MCF 10A (cell line): ENCODE results near the gene COL23A1. TPM values are rescaled to one million over a fixed set of nuclear protein-coding genes. Genes with fewer than 3 reads are reported as not detected.

Source experiments
- BruUV-seq: library from RNA; stranded (reverse); fragments of 400-500 nt; replicated peaks from 2 replicates; lab custom pipeline; 2021; lab: Mats Ljungman, UMichigan
- CTCF ChIA-PET: fragments of 300-600 bp; sonication (Branson Sonifier 250); formaldehyde crosslinking; extraction: SDS; loops from one replicate; lab custom pipeline; 2021; ENCODE audit warnings: antibody characterized with exemption, inconsistent platforms; lab: Yijun Ruan, JAX
- POLR2A ChIA-PET: fragments of 300-600, 350-650 bp; sonication (Branson Sonifier 250); formaldehyde crosslinking; extraction: SDS; loops from one replicate; lab custom pipeline; 2020; ENCODE audit warnings: antibody characterized with exemption, inconsistent platforms; lab: Yijun Ruan, JAX
- DNase-seq: peaks from one replicate; pipeline ENCODE4 v3.0.0-alpha.2; 2018; ENCODE audit not compliant: unreplicated experiment
- H3K27ac Mint-ChIP-seq: one replicate; pipeline ENCODE4 v1.8.0; 2022; ENCODE audit warnings: mild to moderate bottlenecking, low read depth, mixed read lengths; ENCODE audit not compliant: unreplicated experiment
- H3K27me3 Mint-ChIP-seq: one replicate; pipeline ENCODE4 v1.8.0; 2022; ENCODE audit warnings: mixed read lengths; ENCODE audit not compliant: insufficient read depth, unreplicated experiment
- H3K36me3 Mint-ChIP-seq: one replicate; pipeline ENCODE4 v1.8.0; 2022; ENCODE audit warnings: mild to moderate bottlenecking, moderate library complexity, mixed read lengths; ENCODE audit not compliant: insufficient read depth, unreplicated experiment
- H3K4me1 Mint-ChIP-seq: one replicate; pipeline ENCODE4 v1.8.0; 2022; ENCODE audit warnings: mixed read lengths; ENCODE audit not compliant: insufficient read depth, unreplicated experiment
- H3K4me3 Mint-ChIP-seq: one replicate; pipeline ENCODE4 v1.8.0; 2022; ENCODE audit warnings: mild to moderate bottlenecking, moderate library complexity, mixed read lengths; ENCODE audit not compliant: unreplicated experiment
- H3K9me3 Mint-ChIP-seq: one replicate; pipeline ENCODE4 v1.8.0; 2022; ENCODE audit warnings: mixed read lengths; ENCODE audit not compliant: unreplicated experiment
- CTCF ChIP-seq: fragments of 200-600 bp; IDR thresholded peaks from one replicate; pipeline ENCODE4 v1.8.0; 2022; ENCODE audit warnings: antibody characterized with exemption, mild to moderate bottlenecking; ENCODE audit not compliant: unreplicated experiment
- intact Hi-C: fragments of 100-400 bp; cut with micrococcal nuclease; formaldehyde crosslinking; loops from 2 replicates; pipeline ENCODE4 v1.14.1; 2022
- total RNA-seq: library from RNA; stranded (reverse); gene quantifications from 2 replicates; pipeline ENCODE4 v1.2.3, GENCODE V29; 2022

The COL23A1 gene
- total RNA-seq, 1 experiment from 2014 or later: not detected

GRCh38 chr5:178399701-178400095, 190.5 kb downstream of the COL23A1 start:
- ChIA-PET CTCF (interaction anchor here (0.6 to 1.7 kb wide), 2 partner anchors 128 to 151 kb away, joined by 3 to 4 read pairs; no protein-coding TSS in a partner anchor), POLR2A (interaction anchor here (0.7 kb wide), 2 partner anchors 63 to 373 kb away, joined by 3 read pairs; no protein-coding TSS in a partner anchor)
- Mint-ChIP-seq H3K9me3 (no peaks in the 10 kb centered on the region), H3K27me3 (peaks cover 11% of the 10 kb centered on the region), H3K36me3 (no peaks in the 10 kb centered on the region), H3K4me1 (no peaks in the 10 kb centered on the region), H3K4me3 (no peak overlapping the region), H3K27ac (no peak overlapping the region)
- no TSS peak for BruUV-seq
- no peak for TF ChIP-seq CTCF
- DNase-seq: no peak
- intact Hi-C loops: no loop called here

DNA sequence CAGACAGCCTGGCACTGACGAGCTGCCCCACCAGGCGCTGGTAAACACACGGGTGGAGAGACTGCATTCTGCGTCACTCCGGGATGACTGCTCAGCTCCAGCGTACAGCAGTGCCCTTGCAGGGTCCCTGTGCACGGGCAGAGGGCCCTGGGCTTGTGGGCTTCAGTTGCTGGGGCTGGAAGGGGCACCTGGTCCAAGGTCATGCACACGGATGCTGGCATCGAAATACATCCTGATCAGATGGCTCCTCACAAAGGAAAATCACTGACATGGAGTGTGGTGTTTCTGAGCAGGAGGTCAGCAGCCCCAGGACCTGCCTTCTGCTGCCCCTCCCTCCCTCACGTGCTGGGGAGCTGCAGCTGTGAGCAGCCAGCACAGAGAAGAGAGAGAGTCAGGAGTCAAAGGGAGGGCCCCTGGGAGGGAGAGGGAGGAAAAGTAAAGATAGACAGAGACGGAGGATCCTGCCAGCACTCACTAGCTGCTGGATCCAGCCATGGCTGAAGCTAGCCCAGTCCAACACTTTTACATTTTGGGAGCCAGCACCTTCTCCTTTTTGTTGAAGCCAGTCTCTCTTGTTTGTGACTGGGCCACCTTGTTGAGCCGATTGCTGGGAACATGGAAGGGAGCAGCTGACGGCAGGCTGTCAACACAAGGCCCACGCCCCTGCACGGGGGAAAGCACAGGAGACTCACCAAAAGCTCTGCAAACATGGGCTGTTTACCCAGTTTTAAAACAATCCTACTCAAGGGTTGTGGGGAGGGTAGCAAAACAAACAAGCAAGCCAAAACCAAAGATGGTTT, 191.1 kb downstream of the COL23A1 start:
- no peak for DNase-seq
- TF ChIP-seq CTCF: no peak
- Mint-ChIP-seq H3K36me3 (no peaks in the 10 kb centered on the region), H3K27ac (no peak overlapping the region), H3K9me3 (no peaks in the 10 kb centered on the region), H3K27me3 (peaks cover 11% of the 10 kb centered on the region), H3K4me1 (no peaks in the 10 kb centered on the region), H3K4me3 (no peak overlapping the region)
- BruUV-seq: no TSS peak
- intact Hi-C loops: no loop called here
- CTCF ChIA-PET: interaction anchor here (0.6 to 1.7 kb wide), 2 partner anchors 128 to 151 kb away, joined by 3 to 4 read pairs; no protein-coding TSS in a partner anchor
- POLR2A ChIA-PET: interaction anchor here (0.7 kb wide), 2 partner anchors 64 to 373 kb away, joined by 3 read pairs; no protein-coding TSS in a partner anchor

DNA sequence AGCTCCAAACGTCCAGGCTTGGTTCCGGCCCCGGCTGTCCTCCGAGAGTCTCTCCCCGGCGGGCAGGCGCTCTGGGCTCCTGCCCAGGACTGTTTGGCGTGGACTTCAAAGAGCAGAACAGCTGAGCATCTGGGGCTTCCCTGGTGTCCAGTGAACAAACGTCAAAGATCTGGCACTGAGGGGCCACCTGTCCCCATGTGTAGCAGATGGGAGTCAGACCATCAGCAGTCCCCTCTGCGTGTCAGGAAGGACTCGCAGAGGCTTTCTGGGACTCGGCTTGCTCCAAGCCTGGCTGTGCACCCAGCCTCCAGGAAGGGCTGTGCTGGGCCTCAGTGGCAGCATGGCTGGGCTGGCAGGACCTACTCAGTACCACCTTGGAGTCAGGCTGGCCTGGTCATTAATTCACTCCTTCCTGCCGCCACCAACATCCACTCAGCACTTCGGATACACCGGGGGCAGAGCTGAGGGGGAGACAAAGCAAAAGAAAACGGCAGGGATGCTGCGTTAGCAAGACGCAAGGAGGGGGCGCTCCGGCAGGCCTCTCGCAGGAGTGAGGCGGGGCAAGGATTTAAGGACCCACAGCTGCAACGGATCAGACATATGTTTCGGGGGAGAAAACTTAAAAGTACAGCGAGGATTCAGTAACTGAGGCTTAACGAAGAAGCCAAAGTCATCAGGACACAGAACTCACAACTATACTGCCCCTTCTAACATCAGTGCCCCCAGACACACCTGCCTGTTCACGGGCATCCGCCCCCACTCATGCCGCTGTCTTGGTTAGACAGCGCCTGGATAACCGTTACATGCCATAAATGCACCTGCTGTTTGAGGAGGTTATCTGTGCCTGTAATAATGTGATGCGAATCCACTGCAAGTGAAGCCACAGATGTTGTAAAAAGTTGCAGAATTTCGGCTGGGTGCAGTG, 193.1 kb downstream of the COL23A1 start:
- BruUV-seq: no TSS peak
- Mint-ChIP-seq H3K4me1 (no peaks in the 10 kb centered on the region), H3K9me3 (no peaks in the 10 kb centered on the region), H3K27me3 (peaks cover 22% of the 10 kb centered on the region), H3K27ac (no peak overlapping the region), H3K36me3 (no peaks in the 10 kb centered on the region), H3K4me3 (no peak overlapping the region)
- CTCF ChIA-PET: no interaction called here
- intact Hi-C loops: no loop called here
- POLR2A ChIA-PET: no interaction called here
- no peak for TF ChIP-seq CTCF
- no peak for DNase-seq

GRCh38 chr5:178394074-178394473, 196.1 kb downstream of the COL23A1 start:
- no peaks in the 10 kb centered on the region for H3K36me3 Mint-ChIP-seq
- no peaks in the 10 kb centered on the region for H3K9me3 Mint-ChIP-seq
- intact Hi-C loops: no loop called here

More at GRCh38 chr5:178394074-178394473, 196.1 kb downstream of the COL23A1 start:
- POLR2A ChIA-PET: no interaction called here
- CTCF ChIA-PET: no interaction called here
- Mint-ChIP-seq H3K27me3 (peaks cover 37% of the 10 kb centered on the region), H3K4me3 (no peak overlapping the region), H3K27ac (no peak overlapping the region), H3K4me1 (no peaks in the 10 kb centered on the region)
- no peak for TF ChIP-seq CTCF
- DNase-seq: no peak
- no TSS peak for BruUV-seq
